Panc1 (cell line): ENCODE measurements around the gene OPRPN. TPM values are rescaled to one million over a fixed set of nuclear protein-coding genes. Genes with fewer than 3 reads are reported as not detected.

ENCODE experiments used
- ATAC-seq: fragments of 200-7000 bp; cut with Tn5 transposase; 2 replicates; pipeline ENCODE4 v1.9.1; 2020; ENCODE audit warnings: mild to moderate bottlenecking, moderate library complexity
- BruUV-seq: library from RNA; stranded (reverse); fragments of 400-500 nt; replicated peaks from 2 replicates; lab custom pipeline; 2021; lab: Mats Ljungman, UMichigan
- CTCF ChIA-PET: fragments of 300-600 bp; sonication (Branson Sonifier 250); formaldehyde crosslinking; loops from one replicate; lab custom pipeline; 2022; ENCODE audit warnings: antibody characterized with exemption; lab: Charles Lee
- POLR2A ChIA-PET: fragments of 300-600 bp; sonication (Branson Sonifier 250); formaldehyde crosslinking; loops from one replicate; lab custom pipeline; 2022; ENCODE audit warnings: antibody characterized with exemption; lab: Charles Lee
- DNase-seq: peaks from one replicate; pipeline ENCODE4 v3.0.0-alpha.2; 2010; ENCODE audit warnings: low read depth, low spot score
- H3K27ac ChIP-seq: 2 replicates; pipeline ENCODE4 v1.5.1; 2011; ENCODE audit warnings: mild to moderate bottlenecking, low read length, inconsistent platforms
- H3K27me3 ChIP-seq: fragments of 200-500 bp; sonication (Bioruptor generic); 2 replicates; pipeline ENCODE4 v1.6.0; 2014; ENCODE audit warnings: low read length, inconsistent platforms; ENCODE audit not compliant: control insufficient read depth, insufficient read depth
- H3K36me3 ChIP-seq: fragments of 200-500 bp; sonication (Bioruptor generic); 2 replicates; pipeline ENCODE4 v1.5.1; 2014; ENCODE audit warnings: inconsistent platforms, mild to moderate bottlenecking, low read length, moderate library complexity; ENCODE audit not compliant: control insufficient read depth, insufficient read depth
- H3K4me1 ChIP-seq: 2 replicates; pipeline ENCODE4 v1.5.1; 2011; ENCODE audit warnings: inconsistent platforms, mild to moderate bottlenecking, low read length, moderate library complexity; ENCODE audit not compliant: control insufficient read depth, insufficient read depth
- H3K4me3 ChIP-seq, 2 experiments: 2 replicates each; pipeline ENCODE4 v1.5.1; 2011 to 2012; ENCODE audit warnings: low read depth in 2 of 2, low read length in 2 of 2, mild to moderate bottlenecking in 2 of 2, inconsistent platforms in 1 of 2, moderate library complexity in 1 of 2
- H3K9me3 ChIP-seq: fragments of 200-500 bp; sonication (Bioruptor generic); 2 replicates; pipeline ENCODE4 v1.5.1; 2014; ENCODE audit warnings: low read depth, mild to moderate bottlenecking, inconsistent platforms, low read length, moderate library complexity; ENCODE audit not compliant: control insufficient read depth, insufficient read depth
- POLR2AphosphoS5 ChIP-seq: IDR thresholded peaks from 2 replicates; pipeline ENCODE4 v1.6.1; 2012; ENCODE audit warnings: mild to moderate bottlenecking, low read depth, low read length, moderate library complexity
- SIN3A ChIP-seq: IDR thresholded peaks from 2 replicates; pipeline ENCODE4 v1.6.1; 2012; ENCODE audit warnings: low read depth, mild to moderate bottlenecking, low read length, moderate library complexity, borderline replicate concordance; ENCODE audit not compliant: insufficient read depth
- TCF7L2 ChIP-seq: IDR thresholded peaks from 2 replicates; pipeline ENCODE4 v1.6.1; 2011; ENCODE audit warnings: mild to moderate bottlenecking, low read depth, low read length, inconsistent platforms
- in situ Hi-C: cut with HindIII; loops from 2 replicates; pipeline ENCODE4 v1.10.0; 2016; ENCODE audit warnings: low sequenced_read_pairs, low pct_unique_long_range_greater_than_20kb
- intact Hi-C: fragments of 100-400 bp; cut with micrococcal nuclease; formaldehyde crosslinking; loops from one replicate; pipeline ENCODE4 v1.10.0; 2022; ENCODE audit not compliant: unreplicated experiment
- total RNA-seq: library from RNA; stranded (reverse); gene quantifications from one replicate; pipeline ENCODE4 v1.2.1, GENCODE V29; 2021; ENCODE audit not compliant: unreplicated experiment
- TF ChIP-seq, protein P1 (sequence below), 2 experiments: IDR thresholded peaks; 2 replicates each; pipeline ENCODE4 v1.6.1; 2011 to 2012; ENCODE audit warnings: low read depth in 2 of 2, control low read depth in 1 of 2, low read length in 1 of 2, mild to moderate bottlenecking in 1 of 2, moderate library complexity in 1 of 2; ENCODE audit not compliant: insufficient read depth in 1 of 2
- TF ChIP-seq, protein P2 (sequence below): fragments of 450-650 bp; IDR thresholded peaks from 2 replicates; pipeline ENCODE4 v1.5.1; 2017; ENCODE audit warnings: mild to moderate bottlenecking

Gene OPRPN
- total RNA-seq, 1 experiment from 2014 or later, result not detected

DNA sequence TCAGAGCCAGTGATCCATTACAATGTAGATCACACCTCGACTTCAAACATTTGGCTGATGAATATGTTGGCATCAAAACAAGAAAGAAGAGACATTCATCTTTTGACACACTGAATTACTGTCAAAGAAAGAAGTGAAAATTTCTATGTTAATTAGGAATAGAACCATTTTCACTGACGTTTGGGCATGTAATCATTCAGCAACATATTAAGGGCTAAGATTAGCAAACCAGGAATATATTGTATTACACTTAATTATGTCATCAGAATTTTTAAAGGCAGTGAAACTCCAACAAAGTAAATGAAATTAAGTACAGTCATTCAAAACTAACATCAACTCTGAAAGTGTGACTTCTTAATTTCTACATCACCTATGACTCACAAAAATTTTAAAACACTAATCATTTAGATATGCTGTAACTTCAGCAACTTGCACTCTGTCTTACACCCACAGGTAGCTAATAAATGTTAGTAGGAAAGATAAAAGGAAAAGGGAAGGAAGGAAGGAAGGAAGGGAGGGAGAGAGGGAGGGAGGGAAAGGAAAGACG, 38.6 kb upstream of the OPRPN start:
- no peak overlapping the region for H3K4me3 ChIP-seq
- H3K9me3 ChIP-seq, result no peaks in the 10 kb centered on the region
- TF ChIP-seq, protein P1, sequence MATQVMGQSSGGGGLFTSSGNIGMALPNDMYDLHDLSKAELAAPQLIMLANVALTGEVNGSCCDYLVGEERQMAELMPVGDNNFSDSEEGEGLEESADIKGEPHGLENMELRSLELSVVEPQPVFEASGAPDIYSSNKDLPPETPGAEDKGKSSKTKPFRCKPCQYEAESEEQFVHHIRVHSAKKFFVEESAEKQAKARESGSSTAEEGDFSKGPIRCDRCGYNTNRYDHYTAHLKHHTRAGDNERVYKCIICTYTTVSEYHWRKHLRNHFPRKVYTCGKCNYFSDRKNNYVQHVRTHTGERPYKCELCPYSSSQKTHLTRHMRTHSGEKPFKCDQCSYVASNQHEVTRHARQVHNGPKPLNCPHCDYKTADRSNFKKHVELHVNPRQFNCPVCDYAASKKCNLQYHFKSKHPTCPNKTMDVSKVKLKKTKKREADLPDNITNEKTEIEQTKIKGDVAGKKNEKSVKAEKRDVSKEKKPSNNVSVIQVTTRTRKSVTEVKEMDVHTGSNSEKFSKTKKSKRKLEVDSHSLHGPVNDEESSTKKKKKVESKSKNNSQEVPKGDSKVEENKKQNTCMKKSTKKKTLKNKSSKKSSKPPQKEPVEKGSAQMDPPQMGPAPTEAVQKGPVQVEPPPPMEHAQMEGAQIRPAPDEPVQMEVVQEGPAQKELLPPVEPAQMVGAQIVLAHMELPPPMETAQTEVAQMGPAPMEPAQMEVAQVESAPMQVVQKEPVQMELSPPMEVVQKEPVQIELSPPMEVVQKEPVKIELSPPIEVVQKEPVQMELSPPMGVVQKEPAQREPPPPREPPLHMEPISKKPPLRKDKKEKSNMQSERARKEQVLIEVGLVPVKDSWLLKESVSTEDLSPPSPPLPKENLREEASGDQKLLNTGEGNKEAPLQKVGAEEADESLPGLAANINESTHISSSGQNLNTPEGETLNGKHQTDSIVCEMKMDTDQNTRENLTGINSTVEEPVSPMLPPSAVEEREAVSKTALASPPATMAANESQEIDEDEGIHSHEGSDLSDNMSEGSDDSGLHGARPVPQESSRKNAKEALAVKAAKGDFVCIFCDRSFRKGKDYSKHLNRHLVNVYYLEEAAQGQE (IDR thresholded peaks at IDR 0.05; ENCODE audit: insufficient read depth in 1 of 2, low read depth in 2 of 2, low read length in 1 of 2), result no peak
- no peak for TF ChIP-seq SIN3A
- TF ChIP-seq, protein P2, sequence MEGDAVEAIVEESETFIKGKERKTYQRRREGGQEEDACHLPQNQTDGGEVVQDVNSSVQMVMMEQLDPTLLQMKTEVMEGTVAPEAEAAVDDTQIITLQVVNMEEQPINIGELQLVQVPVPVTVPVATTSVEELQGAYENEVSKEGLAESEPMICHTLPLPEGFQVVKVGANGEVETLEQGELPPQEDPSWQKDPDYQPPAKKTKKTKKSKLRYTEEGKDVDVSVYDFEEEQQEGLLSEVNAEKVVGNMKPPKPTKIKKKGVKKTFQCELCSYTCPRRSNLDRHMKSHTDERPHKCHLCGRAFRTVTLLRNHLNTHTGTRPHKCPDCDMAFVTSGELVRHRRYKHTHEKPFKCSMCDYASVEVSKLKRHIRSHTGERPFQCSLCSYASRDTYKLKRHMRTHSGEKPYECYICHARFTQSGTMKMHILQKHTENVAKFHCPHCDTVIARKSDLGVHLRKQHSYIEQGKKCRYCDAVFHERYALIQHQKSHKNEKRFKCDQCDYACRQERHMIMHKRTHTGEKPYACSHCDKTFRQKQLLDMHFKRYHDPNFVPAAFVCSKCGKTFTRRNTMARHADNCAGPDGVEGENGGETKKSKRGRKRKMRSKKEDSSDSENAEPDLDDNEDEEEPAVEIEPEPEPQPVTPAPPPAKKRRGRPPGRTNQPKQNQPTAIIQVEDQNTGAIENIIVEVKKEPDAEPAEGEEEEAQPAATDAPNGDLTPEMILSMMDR, result no peak
- no peak for TF ChIP-seq TCF7L2
- TF ChIP-seq POLR2AphosphoS5, result no peak
- intact Hi-C loops, result no loop called here
- no TSS peak for BruUV-seq
- in situ Hi-C loops, result no loop called here
- ChIA-PET POLR2A (no interaction called here), CTCF (no interaction called here)
- no peaks in the 10 kb centered on the region; the same call in 1 of the 2 replicates for H3K36me3 ChIP-seq
- no peak for ATAC-seq
- H3K27me3 ChIP-seq, result no peaks in the 10 kb centered on the region
- DNase-seq, result no peak
- no peak overlapping the region for H3K27ac ChIP-seq
- H3K4me1 ChIP-seq, result no peaks in the 10 kb centered on the region

DNA sequence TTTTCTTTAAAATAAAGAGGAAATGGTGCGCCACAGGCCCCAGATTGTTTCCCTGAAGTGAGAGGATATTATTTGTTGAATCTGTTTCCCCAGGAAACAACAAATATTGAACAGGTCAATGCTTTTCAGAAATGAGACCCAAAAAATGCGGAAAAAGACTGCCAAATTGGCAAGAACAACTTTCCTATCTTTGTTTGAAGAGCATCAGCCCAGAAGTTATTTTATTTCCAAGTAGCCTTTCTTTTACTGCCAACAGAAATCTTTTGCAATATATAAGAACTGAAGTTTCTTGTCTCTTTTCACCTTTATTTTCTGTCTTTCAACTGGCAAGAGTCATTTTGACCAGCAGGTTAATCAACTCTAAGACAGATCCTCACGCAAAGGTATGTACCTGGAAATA, 37.3 kb upstream of the OPRPN start, which contains the start of gene SMR3A:
SMR3A (plus strand) TSS at position 301 of the 400 bp plus-strand sequence. CDS start 1,356 bp downstream, outside the sequence.
- intact Hi-C loops, result no loop called here
- DNase-seq (no peak), ATAC-seq (no peak)
- Histone ChIP-seq H3K9me3 (no peaks in the 10 kb centered on the region), H3K27me3 (no peaks in the 10 kb centered on the region), H3K36me3 (no peaks in the 10 kb centered on the region; the same call in 1 of the 2 replicates), H3K4me1 (no peaks in the 10 kb centered on the region), H3K4me3 (no peak within 1 kb of the TSS), H3K27ac (no peak within 1 kb of the TSS)
- in situ Hi-C loops, result no loop called here
- ChIA-PET POLR2A (no interaction called here), CTCF (no interaction called here)
- no peak for TF ChIP-seq POLR2AphosphoS5
- TF ChIP-seq SIN3A, result no peak
- TF ChIP-seq, protein P2, result no peak
- TF ChIP-seq, protein P1 (IDR thresholded peaks at IDR 0.05; ENCODE audit: insufficient read depth in 1 of 2, low read depth in 2 of 2, low read length in 1 of 2), result no peak
- no peak for TF ChIP-seq TCF7L2
- no TSS peak for BruUV-seq
